ENCODE data around the gene FEZ2. TPM values are rescaled to one million over a fixed set of nuclear protein-coding genes. Genes with fewer than 3 reads are reported as not detected.

FEZ2 gene
- total RNA-seq, 2 donors from 2014 or later = 45.3 to 54.4 TPM

GRCh38 chr2:36541891-36542595, 55.9 kb downstream of the FEZ2 start:
- intact Hi-C loops (cut with DNase I, micrococcal nuclease) = no loop called here
- ATAC-seq (peak; percentile 12), DNase-seq (no peak)

- intact Hi-C loops (cut with DNase I, micrococcal nuclease) = no loop called here
- no peak for ATAC-seq
- DNase-seq = no peak
Measured at GRCh38 chr2:36540986-36541754, 56.8 kb downstream of the FEZ2 start.

GRCh38 chr2:36539631-36540030, 58.3 kb downstream of the FEZ2 start:
- intact Hi-C loops (cut with DNase I, micrococcal nuclease) = no loop called here
- DNase-seq (no peak), ATAC-seq (no peak)

- no peak for ATAC-seq
- intact Hi-C loops (cut with DNase I, micrococcal nuclease) = no loop called here
- DNase-seq = no peak
Measured at GRCh38 chr2:36538335-36538734, 59.6 kb downstream of the FEZ2 start.

- DNase-seq (no peak), ATAC-seq (no peak)
- intact Hi-C loops (cut with DNase I, micrococcal nuclease) = no loop called here
Measured at GRCh38 chr2:36536776-36537175, 61.2 kb downstream of the FEZ2 start.

GRCh38 chr2:36535099-36535498, 62.9 kb downstream of the FEZ2 start:
- intact Hi-C loops (cut with DNase I, micrococcal nuclease) = no loop called here
- ATAC-seq (no peak), DNase-seq (no peak)

GRCh38 chr2:36534275-36534799, 63.6 kb downstream of the FEZ2 start:
- DNase-seq = no peak
- ATAC-seq = no peak
- intact Hi-C loops (cut with DNase I, micrococcal nuclease) = no loop called here

- DNase-seq (no peak), ATAC-seq (peak; percentile 24)
- intact Hi-C loops (cut with DNase I, micrococcal nuclease) = no loop called here
Measured at GRCh38 chr2:36530983-36531354, 67.0 kb downstream of the FEZ2 start.

GRCh38 chr2:36530178-36530982, 67.6 kb downstream of the FEZ2 start:
- ATAC-seq (no peak), DNase-seq (no peak)
- intact Hi-C loops (cut with DNase I, micrococcal nuclease) = no loop called here

GRCh38 chr2:36528766-36529392, 69.1 kb downstream of the FEZ2 start:
- DNase-seq (no peak), ATAC-seq (no peak)
- intact Hi-C loops (cut with DNase I, micrococcal nuclease) = no loop called here

GRCh38 chr2:36528274-36528673, 69.7 kb downstream of the FEZ2 start:
- ATAC-seq = no peak
- intact Hi-C loops (cut with DNase I, micrococcal nuclease) = no loop called here
- DNase-seq = no peak

GRCh38 chr2:36526226-36526625, 71.7 kb downstream of the FEZ2 start:
- DNase-seq (no peak), ATAC-seq (no peak)
- intact Hi-C loops (cut with DNase I, micrococcal nuclease) = no loop called here

- intact Hi-C loops (cut with DNase I, micrococcal nuclease) = no loop called here
- no peak for ATAC-seq
- no peak for DNase-seq
Measured at GRCh38 chr2:36525245-36525644, 72.7 kb downstream of the FEZ2 start.

GRCh38 chr2:36523153-36523552, 74.8 kb downstream of the FEZ2 start:
- DNase-seq (no peak), ATAC-seq (no peak)
- intact Hi-C loops (cut with DNase I, micrococcal nuclease) = no loop called here

- DNase-seq (no peak), ATAC-seq (no peak)
- intact Hi-C loops (cut with DNase I, micrococcal nuclease) = no loop called here
Measured at GRCh38 chr2:36520431-36520830, 77.5 kb downstream of the FEZ2 start.

- DNase-seq = no peak
- intact Hi-C loops (cut with DNase I, micrococcal nuclease) = no loop called here
- ATAC-seq = no peak
Measured at GRCh38 chr2:36516136-36516870, 81.7 kb downstream of the FEZ2 start.

GRCh38 chr2:36515538-36515937, 82.4 kb downstream of the FEZ2 start:
- ATAC-seq (no peak), DNase-seq (no peak)
- intact Hi-C loops (cut with DNase I, micrococcal nuclease) = no loop called here

GRCh38 chr2:36513661-36514060, 84.3 kb downstream of the FEZ2 start:
- DNase-seq (no peak), ATAC-seq (no peak)
- intact Hi-C loops (cut with DNase I, micrococcal nuclease) = no loop called here

GRCh38 chr2:36512705-36513104, 85.3 kb downstream of the FEZ2 start:
- intact Hi-C loops (cut with DNase I, micrococcal nuclease) = no loop called here
- DNase-seq (no peak), ATAC-seq (no peak)
